Nephron progenitor cell (in vitro differentiated cells): ENCODE measurements around the gene CIITA.
"Not testable (repeated sequence)": the region's sequence is repeated elsewhere in the genome, so short reads cannot be mapped to it uniquely, and the experiment has no call there.

Experiments
- DNase-seq: peaks from one replicate; pipeline ENCODE4 v3.0.0; 2021
- H3K27ac Mint-ChIP-seq: 2 replicates; pipeline ENCODE4 v1.8.0; 2021; ENCODE audit warnings: mild to moderate bottlenecking, moderate library complexity, mixed read lengths
- H3K27me3 Mint-ChIP-seq: 2 replicates; pipeline ENCODE4 v1.8.0; 2021; ENCODE audit warnings: mild to moderate bottlenecking, low read depth, mixed read lengths; ENCODE audit not compliant: poor library complexity
- H3K36me3 Mint-ChIP-seq: 2 replicates; pipeline ENCODE4 v1.8.0; 2021; ENCODE audit warnings: low read depth, mixed read lengths
- H3K4me1 Mint-ChIP-seq: 2 replicates; pipeline ENCODE4 v1.8.0; 2021; ENCODE audit warnings: mixed read lengths
- H3K4me3 Mint-ChIP-seq: 2 replicates; pipeline ENCODE4 v1.8.0; 2021; ENCODE audit warnings: mild to moderate bottlenecking, moderate library complexity, mixed read lengths
- H3K9me3 Mint-ChIP-seq: 2 replicates; pipeline ENCODE4 v1.8.0; 2021; ENCODE audit warnings: mild to moderate bottlenecking, moderate library complexity, mixed read lengths
- CTCF ChIP-seq: fragments of 200-600 bp; sonication (generic); IDR thresholded peaks from 2 replicates; pipeline ENCODE4 v1.5.0; 2021; ENCODE audit warnings: antibody characterized with exemption

CIITA gene, protein sequence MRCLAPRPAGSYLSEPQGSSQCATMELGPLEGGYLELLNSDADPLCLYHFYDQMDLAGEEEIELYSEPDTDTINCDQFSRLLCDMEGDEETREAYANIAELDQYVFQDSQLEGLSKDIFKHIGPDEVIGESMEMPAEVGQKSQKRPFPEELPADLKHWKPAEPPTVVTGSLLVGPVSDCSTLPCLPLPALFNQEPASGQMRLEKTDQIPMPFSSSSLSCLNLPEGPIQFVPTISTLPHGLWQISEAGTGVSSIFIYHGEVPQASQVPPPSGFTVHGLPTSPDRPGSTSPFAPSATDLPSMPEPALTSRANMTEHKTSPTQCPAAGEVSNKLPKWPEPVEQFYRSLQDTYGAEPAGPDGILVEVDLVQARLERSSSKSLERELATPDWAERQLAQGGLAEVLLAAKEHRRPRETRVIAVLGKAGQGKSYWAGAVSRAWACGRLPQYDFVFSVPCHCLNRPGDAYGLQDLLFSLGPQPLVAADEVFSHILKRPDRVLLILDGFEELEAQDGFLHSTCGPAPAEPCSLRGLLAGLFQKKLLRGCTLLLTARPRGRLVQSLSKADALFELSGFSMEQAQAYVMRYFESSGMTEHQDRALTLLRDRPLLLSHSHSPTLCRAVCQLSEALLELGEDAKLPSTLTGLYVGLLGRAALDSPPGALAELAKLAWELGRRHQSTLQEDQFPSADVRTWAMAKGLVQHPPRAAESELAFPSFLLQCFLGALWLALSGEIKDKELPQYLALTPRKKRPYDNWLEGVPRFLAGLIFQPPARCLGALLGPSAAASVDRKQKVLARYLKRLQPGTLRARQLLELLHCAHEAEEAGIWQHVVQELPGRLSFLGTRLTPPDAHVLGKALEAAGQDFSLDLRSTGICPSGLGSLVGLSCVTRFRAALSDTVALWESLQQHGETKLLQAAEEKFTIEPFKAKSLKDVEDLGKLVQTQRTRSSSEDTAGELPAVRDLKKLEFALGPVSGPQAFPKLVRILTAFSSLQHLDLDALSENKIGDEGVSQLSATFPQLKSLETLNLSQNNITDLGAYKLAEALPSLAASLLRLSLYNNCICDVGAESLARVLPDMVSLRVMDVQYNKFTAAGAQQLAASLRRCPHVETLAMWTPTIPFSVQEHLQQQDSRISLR

GRCh38 chr16:10876799-10877341, at the start of gene CIITA:
Gene CIITA, plus strand, starts transcription at chr16:10877202. Its CDS starts 129 bp downstream, at chr16:10877331.
- H3K4me1 Mint-ChIP-seq = peaks cover 11% of the 10 kb centered on the region
- DNase-seq = no peak
- H3K9me3 Mint-ChIP-seq = no peaks in the 10 kb centered on the region
- no peaks in the 10 kb centered on the region for H3K36me3 Mint-ChIP-seq
- peaks cover 91% of the 10 kb centered on the region for H3K27me3 Mint-ChIP-seq
- H3K27ac Mint-ChIP-seq = no peak within 1 kb of the TSS
- H3K4me3 Mint-ChIP-seq = no peak within 1 kb of the TSS
- no peak for TF ChIP-seq CTCF

- H3K9me3 Mint-ChIP-seq = no peaks in the 10 kb centered on the region
- DNase-seq = no peak
- no peaks in the 10 kb centered on the region for H3K36me3 Mint-ChIP-seq
- H3K27ac Mint-ChIP-seq = no peak overlapping the region
- H3K4me3 Mint-ChIP-seq = no peak overlapping the region
- peaks cover 20% of the 10 kb centered on the region for H3K4me1 Mint-ChIP-seq
- peaks cover 9% of the 10 kb centered on the region for H3K27me3 Mint-ChIP-seq
- no peak for TF ChIP-seq CTCF
These were observed 49.2 kb upstream of the CIITA start for GRCh38 chr16:10827691-10828341.

DNA sequence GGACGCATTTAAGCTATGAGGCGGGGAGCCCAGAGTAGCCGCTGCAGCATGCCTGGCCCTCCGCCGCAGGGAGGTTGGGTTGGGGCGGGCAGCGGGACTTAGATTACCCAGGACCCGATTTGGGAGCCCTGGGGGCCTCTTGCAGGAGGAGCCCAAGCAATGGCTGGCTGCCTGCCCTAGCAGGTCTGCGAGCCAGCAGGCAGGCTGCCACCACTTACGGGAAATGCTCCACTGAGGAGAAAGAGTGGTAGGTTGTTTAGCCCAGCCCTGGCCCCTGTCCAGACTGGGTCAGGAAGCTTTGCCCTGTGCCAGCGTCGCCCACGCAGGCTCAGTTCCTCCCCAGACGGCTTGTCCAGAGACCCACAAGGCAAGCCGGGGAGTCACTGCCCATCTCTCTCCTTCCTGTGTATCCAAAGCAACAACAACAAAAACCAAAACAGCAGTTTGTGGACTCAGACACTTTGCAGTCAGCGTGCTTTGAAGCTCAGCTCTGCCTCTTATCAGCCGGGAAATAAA, 48.1 kb upstream of the CIITA start:
- no peak for DNase-seq
- Mint-ChIP-seq H3K9me3 (no peaks in the 10 kb centered on the region), H3K4me1 (peaks cover 20% of the 10 kb centered on the region), H3K27me3 (peaks cover 9% of the 10 kb centered on the region), H3K27ac (no peak overlapping the region), H3K36me3 (no peaks in the 10 kb centered on the region), H3K4me3 (no peak overlapping the region)
- TF ChIP-seq CTCF = no peak

DNA sequence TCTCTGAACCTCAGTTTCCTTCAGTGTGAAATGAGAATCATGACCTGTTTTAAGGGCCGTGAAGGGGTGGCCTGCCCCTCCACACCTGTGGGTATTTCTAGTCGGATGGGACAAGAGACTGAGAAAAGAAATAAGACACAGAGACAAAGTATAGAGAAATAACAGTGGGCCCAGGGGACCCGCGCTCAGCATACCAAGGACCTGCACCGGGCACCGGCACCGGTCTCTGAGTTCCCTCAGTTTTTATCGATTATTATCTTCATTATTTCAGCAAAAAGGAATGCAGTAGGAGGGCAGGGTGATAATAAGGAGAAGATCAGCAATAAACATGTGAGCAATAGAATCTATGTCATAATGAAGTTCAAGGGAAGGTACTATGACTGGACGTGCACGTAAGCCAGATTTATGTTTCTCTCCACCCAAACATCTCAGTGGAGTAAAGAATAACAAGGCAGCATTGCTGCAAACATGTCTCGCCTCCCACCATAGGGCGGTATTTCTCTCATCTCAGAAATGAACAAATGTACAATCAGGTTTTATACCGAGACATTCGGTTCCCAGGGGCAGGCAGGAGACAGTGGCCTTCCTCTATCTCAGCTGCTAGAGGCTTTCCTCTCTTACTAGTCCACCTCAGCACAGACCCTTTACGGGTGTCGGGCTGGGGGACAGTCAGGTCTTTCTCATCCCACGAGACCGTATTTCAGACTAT, 47.5 kb upstream of the CIITA start:
- not testable (repeated sequence) for H3K9me3 Mint-ChIP-seq, H3K4me3 Mint-ChIP-seq, H3K27me3 Mint-ChIP-seq, H3K27ac Mint-ChIP-seq, H3K36me3 Mint-ChIP-seq, DNase-seq
- H3K4me1 Mint-ChIP-seq = peaks cover 20% of the 10 kb centered on the region

DNA sequence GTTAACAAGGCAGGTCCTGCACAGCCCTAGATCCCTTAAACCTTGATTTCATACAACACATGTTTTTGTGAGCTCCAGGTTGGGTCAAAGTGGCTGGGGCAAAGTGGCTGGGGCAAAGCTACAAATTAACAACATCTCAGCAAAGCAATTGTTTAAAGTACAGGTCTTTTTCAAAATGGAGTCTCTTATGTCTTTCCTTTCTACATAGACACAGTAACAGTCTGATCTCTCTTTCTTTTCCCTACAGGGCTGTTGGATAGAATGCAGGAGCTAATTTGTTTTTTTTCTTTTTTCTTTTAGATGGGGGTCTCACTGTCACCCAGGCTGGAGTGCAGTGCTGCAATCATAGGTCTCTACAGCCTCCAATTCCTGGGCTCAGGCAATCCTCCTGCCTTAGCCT, 46.8 kb upstream of the CIITA start:
- not testable (repeated sequence) for H3K27ac Mint-ChIP-seq, H3K9me3 Mint-ChIP-seq, H3K36me3 Mint-ChIP-seq, DNase-seq, H3K4me3 Mint-ChIP-seq
- peaks cover 15% of the 10 kb centered on the region for H3K27me3 Mint-ChIP-seq
- H3K4me1 Mint-ChIP-seq = peaks cover 20% of the 10 kb centered on the region
